HG02870 (cell line): ENCODE results near the gene AGER.
"Not testable (repeated sequence)": the region's sequence is repeated elsewhere in the genome, so short reads cannot be mapped to it uniquely, and the experiment has no call there.

Source experiments
- ATAC-seq: cut with Tn5 transposase; IDR thresholded peaks from one replicate; pipeline ENCODE4 v1.9.1; 2021; ENCODE audit warnings: mild to moderate bottlenecking, moderate library complexity; ENCODE audit not compliant: unreplicated experiment

Gene AGER

DNA sequence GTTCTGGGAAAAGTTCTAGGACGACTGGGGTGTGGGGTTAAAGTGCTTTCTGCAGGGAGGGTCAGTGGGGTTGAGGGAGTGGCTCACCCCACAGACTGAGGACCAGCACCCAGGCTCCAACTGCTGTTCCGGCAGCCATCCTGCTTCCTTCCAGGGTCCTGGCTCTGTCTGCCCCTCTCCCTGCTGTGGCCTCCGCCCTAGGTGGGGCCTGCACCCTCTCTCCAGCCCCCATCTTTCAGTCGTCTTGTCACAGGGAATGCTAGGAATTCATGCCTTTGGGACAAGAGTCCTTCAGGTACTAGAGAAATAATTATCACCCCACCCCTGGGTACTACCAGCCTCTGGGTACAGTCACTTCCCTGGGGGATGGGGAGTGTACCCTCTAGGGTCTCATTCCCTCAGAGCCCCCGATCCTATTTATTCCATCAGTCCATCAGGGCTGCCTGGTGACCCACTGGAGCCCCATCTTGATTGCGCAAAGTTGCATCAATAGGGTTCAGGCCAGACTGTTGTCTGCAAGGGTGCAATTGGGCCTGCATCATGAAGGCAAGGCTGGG is at the start of gene AGER:
Gene AGER, minus strand, starts transcription at position 170 of the 557 bp plus-strand sequence. Its CDS starts 31 bp downstream, at position 139.
- ATAC-seq = no peak

DNA sequence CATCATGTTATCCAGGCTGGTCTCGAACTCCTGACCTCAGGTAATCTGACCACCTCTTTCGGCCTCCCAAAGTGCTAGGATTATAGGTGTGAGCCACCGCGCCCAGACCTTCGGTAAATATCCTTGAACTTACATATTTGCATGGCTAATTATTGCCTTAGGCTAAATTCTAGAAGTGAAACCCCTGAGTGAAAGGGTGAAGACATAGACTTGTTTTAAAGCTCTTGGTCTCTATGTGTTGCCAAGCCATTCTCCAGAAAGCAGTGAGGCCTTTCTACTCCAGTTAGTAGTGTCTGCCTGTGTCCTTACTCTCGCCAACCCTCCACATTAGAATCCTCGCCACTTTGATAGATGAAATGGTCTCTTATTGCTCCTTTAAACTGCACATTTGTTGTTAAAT is 42.4 kb upstream of the AGER start:
- ATAC-seq = no peak

DNA sequence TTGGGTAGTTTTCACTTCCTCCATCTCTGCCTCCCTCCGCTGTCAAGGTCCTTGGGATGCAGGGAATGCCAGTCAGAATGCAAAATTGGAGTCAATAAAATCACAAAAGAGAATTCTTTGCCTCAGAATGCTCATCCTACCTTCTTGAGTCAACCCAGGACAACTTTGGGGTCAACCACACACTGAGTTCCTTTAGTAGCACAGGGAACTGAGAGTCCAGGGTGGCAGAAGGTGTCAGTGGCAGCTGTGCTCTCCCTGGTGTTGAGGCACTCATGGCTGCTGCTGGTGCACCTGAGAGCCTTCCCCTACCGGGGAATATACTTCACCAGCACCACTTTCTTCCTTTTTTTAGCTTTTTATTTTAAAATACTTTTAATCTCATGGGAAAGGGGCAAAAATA is 40.6 kb upstream of the AGER start:
- no peak for ATAC-seq

DNA sequence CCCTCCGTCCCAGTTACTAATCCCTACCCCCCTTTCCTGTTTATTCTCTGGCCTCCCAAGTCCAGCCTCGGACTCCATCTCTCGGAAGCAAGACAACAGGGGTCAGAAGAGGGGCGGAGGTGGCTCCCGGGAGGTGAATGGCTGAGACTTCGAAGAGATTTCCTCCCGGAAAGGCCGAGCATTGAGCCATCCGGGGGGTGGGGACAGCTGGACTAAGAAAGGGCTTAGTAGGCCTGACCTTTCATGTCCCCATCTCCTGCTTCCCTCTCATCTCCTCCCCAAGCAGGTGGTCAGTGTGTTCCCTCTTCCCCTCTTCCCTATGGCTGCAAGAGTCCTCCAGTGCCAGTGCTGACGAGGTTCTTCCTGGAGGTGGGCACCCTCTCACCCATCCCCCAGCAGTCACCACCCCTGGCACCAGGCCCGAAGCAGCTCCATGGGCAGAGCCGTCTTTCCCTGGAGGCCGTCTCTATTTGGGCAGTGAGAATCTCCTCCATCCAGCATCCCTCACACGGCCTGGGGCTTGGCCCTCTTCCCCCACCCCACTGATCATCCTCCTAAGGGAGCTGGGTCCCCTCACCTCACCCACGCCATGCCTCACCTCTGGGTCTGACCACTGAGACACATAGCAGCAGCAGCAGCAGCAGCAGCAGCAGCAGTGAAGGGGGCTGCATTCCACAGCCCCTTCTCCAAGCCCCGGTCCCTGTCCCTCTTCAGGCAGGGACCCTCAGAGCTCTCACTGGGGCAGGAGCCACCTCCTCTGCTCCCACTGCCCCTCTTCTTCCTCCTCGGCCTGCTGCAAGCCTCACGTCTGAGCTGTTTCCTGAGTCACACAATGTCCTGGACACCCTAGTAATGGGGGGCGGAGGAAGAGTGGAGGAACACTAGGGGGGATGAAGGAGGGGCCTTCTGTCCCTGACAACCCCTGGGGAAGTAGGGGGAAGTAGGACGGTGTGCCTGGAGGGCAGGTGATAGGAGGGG is 39.5 kb upstream of the AGER start, which contains the start of gene NOTCH4:
Gene NOTCH4, minus strand, starts transcription at position 810 of the 978 bp plus-strand sequence. Its CDS starts 139 bp downstream, at position 671.
- no peak for ATAC-seq

DNA sequence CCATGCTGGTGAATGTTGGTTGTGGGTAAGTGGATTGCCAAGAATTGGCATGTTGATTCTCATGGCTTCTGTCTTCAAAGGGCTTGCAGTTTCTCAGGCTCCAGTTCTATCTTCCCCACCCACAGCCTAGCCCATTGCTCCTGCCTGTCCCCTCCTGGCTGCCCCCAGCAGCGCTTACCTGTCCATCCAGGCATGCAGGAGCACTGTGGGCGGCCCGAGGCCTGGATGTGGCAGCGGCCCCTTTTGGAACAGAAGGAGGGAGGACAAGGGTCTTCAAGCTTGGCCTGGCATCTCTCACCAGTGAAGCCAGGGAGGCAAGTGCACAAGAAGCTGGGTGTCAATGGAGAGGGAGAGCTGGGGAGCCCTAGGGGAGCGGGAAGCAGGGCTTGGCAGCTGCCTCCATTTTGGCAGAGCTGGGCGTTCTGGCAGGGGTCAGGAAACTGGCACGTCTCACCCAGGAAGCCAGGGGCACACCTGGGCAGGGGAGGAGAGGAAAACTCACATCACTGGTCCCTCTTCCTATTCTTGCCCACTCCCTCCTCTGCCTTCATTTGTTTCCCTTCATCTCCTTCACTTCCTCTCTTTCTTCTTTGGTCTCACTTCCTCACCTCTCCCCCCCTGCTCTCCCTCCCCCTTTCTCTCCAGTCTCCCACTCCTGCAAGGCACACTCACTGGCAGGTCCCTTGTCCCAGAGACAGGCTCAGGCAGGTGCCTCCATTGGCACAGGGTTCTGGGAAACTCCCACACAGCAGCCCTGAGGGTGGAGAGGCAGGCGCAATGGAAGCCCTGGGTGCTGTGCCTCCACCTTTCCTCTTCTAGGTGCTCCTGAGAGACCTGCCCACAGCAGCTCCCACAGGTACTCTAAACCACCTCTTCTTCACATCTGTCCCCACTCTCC is 38.5 kb upstream of the AGER start:
- ATAC-seq = no peak

DNA sequence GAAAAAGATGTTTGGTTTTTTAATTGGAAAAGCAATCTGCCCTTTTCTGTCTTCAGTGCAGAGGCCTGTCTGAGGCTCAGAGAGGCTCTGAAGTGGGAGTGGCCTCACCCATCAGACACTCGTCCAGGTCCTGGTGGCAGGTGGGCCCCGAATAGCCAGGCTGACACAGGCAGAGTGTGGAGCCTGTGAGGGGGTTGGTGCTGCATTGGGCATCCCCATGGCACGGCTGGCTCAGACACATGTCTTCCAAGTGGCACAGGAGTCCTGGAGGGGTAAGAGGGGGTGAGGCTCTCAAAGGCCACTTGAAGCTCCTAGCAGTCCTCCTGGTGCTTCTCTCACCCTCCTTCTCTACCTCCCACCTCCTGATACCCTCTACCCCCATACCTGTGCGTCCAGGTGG is 36.0 kb upstream of the AGER start:
- no peak for ATAC-seq

DNA sequence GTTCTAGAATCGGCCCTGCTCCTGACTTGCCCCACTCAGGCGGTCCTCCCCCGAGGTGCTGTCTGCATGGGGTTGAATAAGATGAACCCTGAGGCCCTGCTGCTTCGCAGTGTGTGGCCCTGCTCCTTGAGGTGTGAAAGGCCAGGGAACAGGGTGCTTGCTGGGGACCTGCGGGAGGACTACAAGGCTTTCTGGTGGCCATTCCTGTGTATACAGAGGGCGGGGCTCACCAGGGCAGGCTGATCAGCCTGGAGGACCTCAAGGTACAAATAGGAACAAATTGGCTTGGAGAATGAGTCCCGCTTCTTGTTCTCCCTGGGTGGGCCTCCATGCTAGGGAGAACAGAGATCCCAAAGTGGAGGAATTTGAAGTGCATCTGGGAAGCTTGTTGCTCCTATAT is 34.1 kb upstream of the AGER start:
- no peak for ATAC-seq

DNA sequence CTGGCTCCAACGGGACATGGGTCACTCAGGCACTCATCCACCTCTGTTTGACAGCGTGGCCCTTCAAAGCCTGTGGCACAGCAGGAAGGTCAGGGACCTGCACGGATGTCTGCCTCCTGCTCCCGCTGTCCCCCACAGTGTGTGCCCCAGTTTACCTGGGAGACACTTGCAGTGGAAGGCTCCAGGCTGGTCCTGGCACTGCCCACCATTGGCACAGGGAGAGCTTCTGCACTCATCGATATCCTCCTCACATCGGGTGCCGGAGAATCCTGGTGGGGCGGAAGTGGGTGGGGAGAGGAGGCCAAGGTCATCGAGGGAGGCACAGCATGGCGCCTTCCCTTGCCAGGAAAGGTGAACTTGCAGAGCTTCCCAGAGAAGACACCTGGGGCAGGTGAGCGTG is 32.9 kb upstream of the AGER start:
- no peak for ATAC-seq

DNA sequence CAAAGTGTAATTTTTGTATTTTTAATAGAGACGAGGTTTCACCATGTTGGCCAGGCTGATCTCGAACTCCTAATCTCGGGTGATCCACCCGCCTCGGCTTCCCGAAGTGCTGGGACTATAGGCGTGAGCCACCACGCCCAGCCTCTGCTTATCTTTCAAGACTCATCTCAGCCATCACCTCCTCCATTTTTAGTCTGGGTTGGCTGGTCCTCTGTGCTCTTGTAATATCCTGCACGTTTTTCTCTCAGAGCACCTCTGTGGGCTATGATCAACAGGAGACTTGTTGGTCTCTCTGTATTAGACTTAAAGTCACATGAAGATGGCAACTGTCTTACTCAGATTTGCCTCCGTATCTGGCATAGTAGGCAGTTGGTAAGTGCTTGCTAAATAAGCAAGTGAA is 32.2 kb upstream of the AGER start:
- ATAC-seq = no peak

DNA sequence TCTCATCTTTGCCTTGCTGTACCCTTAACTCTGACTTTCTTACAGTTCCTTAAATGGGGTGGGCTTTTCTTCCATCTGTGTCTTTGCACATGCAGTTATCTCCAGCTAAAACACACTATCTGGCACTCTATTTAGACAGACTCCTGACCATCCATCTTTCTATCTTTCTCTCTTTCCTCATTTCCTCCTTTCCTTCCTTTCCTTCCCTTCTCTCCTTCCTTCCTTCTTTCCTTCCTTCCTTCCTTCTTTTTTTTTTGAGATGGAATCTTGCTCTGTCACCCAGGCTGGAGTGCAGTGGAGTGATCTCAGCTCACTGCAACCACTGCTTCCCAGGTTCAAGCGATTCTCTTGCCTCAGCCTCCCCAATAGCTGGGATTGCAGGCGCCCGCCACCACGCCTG is 31.6 kb upstream of the AGER start:
- ATAC-seq = no peak

DNA sequence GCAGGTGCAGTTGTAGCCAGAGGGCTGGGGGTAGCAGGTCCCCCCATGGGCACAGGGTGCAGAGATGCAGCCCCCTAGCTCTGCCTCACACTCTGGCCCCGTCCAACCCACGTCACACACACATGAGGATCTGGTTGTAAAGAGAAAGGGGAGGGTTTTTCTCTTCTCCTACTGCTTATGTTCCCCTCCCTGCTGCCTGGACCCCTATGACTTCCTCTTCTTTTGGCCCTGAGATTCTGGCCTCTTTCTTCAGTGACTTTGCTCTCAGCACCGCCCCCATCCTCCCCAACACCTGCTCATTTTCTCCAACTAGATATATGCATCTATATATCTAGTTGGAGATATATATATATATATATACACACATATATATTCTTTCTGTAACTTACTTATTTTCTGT is 30.1 kb upstream of the AGER start:
- no peak for ATAC-seq

DNA sequence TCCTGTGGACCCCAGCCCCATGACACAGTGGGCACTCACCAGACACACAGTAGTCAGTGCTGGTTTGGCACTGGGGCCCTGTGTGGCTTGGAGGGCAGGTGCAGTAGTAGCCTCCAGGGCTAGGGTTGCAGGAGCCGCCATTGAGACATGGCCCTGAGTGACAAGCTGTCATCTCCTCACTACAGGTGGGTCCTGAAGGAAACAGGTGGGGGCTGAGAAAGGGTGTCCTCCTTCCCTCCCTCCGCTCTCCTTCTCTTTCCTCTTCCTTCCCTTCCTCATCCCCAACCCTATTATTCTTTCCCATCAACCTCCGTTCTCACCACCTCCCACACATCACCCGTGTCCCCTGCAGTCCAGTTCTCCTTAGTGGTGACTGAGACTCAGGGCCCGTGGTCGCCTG is 29.6 kb upstream of the AGER start:
- ATAC-seq = no peak

DNA sequence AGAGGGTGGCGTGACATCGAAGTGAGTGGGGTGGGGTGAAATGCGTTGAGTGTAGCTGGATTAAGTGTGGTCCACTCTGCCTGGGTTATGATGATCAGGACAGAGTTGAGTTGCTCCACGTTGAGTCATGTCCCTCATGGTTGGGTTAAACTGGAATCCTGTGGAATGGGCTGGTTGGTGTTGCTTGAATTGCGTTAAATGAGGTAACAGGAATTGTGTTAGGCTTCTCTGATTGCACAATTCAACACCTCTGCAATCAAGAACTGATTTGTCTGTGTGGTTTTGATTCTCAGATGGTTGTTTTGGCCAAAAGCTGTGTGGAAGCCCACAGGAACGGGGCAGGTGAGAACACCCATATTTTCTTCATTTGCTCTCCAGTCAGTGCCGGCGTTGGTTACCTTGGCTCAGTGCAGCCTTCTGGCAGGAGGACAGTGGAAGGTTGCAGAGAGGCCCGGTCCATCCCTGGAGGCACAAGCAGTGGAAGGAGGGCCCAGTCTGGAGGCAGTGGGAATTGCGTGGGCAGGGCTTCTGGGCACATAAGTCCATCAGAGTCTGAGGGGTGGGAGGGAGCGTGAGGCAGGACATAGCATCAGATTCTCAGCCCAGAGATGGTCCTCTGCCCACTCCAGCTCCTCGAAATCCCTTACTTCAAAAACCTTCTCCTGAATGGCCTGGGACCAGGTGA is 28.2 kb upstream of the AGER start:
- no peak for ATAC-seq

DNA sequence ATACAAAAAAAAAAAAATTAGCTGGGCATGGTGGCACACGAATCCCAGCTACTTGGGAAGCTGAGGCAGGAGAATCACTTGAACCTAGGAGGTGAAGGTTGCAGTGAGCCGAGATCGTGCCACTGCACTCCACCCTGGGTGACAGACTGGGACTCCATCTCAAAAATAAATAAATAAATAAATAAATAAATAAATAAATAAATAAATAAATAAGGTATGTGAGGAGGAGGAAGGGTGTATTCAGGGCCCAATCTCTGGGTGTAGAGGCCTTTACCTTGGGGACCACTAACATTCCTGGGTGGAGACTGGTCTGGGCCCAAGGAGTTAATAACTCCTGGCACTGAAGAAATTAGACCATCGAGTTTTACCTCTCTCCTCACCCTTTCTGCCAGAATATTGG is 27.4 kb upstream of the AGER start:
- ATAC-seq = not testable (repeated sequence)

DNA sequence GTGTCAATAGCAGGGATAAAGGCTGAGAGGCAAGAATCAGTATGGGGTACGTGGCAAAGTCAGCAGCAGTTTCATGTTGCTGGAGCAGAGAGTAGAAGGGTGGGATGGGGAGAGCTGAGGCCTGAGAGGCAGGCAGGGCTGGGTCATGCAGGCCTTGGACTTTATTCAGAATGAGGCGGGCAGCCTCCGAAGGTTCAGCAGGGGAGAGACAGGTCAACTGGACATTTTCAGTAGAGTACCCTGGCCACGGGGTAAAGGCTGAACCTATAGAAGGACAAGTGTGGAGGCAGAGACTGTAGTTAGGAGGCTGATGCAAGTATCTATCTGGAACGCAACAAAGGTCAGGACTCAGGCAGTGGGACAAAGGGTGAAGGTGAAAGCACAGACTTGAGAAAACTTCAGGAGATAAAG is 26.1 kb upstream of the AGER start:
- no peak for ATAC-seq

DNA sequence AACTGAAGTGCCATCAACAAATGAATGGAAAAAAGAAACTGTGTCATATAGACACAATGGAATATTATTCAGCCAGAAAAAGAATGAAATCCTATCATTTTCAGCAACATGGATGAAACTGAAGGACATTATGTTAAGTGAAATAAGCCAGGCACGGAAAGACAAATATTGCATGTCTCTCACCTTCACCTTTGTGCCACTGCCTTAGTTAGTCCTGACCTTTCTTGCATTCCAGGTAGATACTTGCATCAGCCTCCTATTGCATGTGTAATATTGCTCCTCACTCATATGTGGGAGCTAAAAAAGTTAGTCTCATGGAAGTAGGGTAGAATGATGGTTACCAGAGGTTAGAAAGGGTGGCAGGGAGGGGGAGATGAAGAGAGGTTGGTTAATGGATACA is 24.9 kb upstream of the AGER start:
- ATAC-seq = no peak

DNA sequence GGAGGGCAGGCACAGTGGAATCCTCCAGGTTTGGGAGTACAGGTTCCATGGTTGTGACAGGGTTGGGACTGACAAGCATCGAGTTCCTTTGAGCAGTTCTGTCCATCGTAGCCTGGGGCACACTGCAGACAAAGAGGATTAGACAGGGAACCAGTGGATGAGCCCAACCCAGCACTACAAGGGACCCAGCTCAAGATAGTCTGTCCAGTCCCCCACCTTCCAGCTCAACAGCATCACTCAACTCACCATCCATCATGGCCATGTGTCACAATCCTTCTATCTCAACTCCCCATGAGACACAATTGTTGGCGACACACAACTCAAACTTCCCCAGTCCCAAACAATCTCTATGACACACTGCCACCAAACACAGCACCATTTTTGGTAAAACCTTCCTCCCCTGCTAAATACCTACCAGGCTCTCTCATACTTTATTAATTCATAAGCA is 20.2 kb upstream of the AGER start:
- no peak for ATAC-seq

DNA sequence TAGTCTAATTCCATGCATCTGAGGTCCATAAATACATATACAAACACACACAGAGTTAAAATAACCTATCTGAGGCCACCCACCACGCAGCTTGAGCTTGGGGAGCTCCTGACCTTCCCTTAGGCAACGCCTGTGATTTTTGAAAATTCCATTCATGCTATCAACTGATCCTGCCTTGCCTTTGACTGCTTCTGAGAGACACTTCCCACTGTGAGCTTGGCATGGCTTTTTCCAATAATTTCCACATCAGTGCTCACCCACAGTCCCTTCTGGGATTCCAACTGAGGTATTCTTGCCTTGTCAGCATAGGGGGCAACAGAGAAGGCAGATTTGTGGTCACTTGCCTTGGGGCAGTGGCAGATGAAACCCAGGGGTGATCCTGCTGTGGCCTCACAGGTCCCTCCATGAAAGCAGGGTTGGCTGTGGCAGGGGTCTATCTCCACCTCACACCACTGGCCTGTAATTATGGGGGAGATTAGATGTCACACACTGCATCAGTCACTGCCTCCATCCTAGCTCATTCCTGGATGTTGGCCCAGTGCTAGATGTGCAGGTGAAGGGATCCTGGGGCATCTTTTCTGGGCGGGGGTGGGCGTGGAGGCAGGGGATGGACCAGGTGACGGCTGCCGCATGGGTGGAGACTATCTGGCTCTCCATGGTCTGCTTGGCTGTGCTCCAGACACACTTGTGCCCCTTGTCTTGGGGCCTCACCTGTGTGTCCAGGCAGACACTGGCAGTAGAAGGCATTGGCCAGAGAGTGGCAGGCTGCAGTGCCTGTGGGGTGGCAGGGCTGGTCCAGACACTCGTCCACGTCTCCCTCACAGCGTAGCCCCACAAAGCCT is 19.6 kb upstream of the AGER start:
- no peak for ATAC-seq

DNA sequence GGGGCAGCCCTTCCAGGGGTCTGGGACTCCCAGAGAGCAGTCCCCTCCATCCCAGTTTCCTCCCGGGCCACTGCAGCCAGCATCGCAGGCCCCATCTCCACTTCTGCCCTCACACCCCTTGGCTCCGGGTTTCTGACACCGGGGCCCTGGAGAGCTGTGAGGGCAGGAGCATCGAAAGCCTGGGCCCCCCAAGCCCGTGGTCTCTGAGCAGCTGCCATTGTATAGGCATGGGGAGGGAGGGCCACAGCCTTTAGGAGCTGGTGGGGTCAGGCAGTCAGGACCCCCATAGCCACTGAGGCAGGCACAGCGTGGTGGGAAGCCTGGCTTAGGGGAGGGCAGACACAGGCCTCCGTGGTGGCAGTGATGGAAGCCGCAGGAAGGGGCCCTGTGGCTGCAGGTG is 18.1 kb upstream of the AGER start:
- ATAC-seq = no peak
